GM21528 (cell line): ENCODE results near the gene PIK3R1.

Experiments used
- ATAC-seq: cut with Tn5 transposase; IDR thresholded peaks from one replicate; pipeline ENCODE4 v1.9.1; 2021; ENCODE audit warnings: mild to moderate bottlenecking, moderate library complexity; ENCODE audit not compliant: unreplicated experiment, low FRiP score

PIK3R1 gene

GRCh38 chr5:68288707-68289134, 73.2 kb downstream of the PIK3R1 start:
- peak; percentile 1 for ATAC-seq

DNA sequence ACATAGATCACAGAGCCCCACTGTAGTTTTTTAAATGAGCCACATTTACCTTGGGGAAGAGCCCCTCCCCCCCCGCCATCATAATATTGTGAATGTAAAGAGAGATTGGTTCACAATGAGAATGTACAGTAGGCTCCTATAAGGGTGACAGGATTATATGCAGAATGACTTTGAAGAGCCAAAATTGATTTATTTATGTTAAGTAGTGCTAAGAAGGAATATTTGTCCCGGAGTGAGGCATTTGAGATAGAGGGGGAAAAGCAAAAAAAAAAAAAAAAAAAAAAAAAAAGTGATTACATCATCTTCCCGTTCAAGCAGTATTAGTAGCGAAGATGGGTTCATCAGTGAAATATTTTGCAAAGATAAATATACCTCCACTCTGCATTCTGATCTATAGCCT, 73.9 kb downstream of the PIK3R1 start:
- ATAC-seq: no peak

GRCh38 chr5:68290260-68290674, 74.7 kb downstream of the PIK3R1 start:
- ATAC-seq: no peak

- ATAC-seq: no peak
Measured at GRCh38 chr5:68290847-68291246, 75.3 kb downstream of the PIK3R1 start.

- no peak for ATAC-seq
Measured at GRCh38 chr5:68292316-68292715, 76.8 kb downstream of the PIK3R1 start.

- ATAC-seq: no peak
Measured at GRCh38 chr5:68295772-68296171, 80.2 kb downstream of the PIK3R1 start.

DNA sequence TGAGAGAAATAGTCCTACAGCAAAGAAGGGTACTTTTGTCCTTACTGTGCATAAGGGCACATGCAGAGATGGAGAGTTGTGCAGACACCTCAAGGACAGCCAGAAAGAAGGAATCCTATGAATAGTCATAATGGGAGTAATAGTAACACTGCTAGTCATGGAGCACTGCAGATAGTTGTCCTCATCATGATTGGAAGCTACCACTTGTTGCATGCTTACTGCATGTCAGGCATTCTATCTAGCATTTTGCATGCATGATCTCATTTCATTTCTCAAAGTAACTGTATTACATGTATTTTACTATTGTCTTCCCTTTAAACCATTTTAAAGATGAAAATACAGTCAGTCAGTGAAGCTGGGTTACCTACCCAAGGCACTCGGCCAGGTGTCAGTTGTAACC, 81.3 kb downstream of the PIK3R1 start:
- ATAC-seq: no peak

- no peak for ATAC-seq
Measured at GRCh38 chr5:68297656-68298055, 82.1 kb downstream of the PIK3R1 start.

- no peak for ATAC-seq
Measured at GRCh38 chr5:68298479-68298878, 82.9 kb downstream of the PIK3R1 start.

GRCh38 chr5:68299105-68299504, 83.5 kb downstream of the PIK3R1 start:
- ATAC-seq: no peak

DNA sequence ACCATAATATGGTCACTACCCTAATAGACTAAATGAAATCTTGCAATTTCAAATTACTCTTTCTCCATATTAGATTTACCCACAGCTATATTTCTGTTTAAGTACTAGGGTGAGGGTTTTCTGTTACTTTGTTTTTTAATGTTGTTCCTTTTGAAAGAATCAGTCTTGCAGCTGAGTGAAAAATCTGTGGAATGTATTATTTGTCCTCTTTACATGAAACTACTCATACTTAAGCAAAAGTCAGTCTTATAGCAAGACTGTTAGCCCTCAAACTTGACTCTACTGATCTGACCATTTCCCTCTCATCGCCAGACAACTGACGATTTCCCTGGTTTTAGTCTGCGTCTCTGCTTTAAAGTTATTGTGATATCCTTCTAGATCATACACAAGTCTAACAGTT, 84.0 kb downstream of the PIK3R1 start:
- no peak for ATAC-seq

DNA sequence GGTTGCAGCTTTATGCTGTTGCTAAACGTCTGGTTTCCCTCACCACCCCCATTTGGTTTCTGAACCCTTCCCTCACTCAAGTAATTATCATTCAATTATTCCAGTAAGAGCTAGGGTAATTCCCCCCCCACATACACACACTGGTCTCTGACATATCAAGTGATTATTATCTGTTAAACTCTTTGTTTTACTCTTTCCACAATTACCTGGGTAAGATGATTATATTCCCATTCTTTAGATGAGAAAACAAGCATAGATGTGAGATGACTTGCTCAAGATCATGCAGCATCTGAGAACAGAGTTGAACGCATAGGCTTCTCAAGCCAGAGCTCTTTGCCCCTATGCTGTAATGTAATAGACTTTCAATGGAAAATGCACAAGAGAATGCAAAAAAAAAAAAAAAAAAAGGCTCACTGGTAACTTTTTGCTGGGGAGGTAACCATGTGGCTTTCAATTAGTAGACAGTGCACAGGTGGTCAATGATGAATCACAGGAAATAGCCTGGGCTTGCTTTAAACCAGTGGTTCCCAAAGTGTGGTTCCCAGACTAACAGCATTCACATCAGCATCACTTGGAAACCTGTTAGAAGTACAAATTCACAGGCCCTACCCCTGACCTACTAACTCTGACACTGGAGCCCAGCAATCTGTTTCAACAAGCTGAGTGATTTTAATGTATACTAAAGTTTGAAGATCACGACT, 87.6 kb downstream of the PIK3R1 start:
- peak; percentile 56 for ATAC-seq

DNA sequence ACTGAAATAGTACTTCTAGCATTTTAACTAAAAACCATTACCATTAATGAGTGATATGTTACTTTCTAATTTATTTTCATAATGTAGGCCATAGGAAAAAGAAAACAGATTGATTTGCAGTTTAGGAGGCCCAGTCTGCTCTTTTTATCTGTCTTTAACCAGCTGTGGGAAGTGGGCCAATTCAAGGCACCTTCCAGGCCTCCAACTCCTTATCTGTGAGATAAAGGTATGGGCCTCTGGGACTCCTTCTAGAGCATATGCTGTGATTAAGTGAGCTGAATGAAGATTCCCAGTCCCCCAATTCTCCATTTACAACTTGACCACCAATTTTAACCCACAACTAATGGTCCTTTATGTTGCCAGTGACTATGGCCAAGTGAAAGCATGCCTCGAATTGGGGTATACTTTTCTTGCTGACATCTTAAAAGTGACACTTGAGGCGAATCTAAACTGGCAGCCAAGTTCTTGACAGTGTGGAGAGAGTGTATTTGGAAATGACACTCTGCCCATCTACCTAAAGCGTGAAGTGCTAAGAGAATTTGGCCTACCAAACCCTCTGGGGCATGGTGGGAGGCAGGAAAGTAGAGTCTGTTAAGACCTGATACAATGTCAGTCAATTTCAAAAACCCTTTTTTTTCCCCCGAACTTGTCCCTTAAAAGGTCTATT, 88.3 kb downstream of the PIK3R1 start:
- peak; percentile 8 for ATAC-seq

GRCh38 chr5:68304421-68305052, 89.0 kb downstream of the PIK3R1 start:
- no peak for ATAC-seq

DNA sequence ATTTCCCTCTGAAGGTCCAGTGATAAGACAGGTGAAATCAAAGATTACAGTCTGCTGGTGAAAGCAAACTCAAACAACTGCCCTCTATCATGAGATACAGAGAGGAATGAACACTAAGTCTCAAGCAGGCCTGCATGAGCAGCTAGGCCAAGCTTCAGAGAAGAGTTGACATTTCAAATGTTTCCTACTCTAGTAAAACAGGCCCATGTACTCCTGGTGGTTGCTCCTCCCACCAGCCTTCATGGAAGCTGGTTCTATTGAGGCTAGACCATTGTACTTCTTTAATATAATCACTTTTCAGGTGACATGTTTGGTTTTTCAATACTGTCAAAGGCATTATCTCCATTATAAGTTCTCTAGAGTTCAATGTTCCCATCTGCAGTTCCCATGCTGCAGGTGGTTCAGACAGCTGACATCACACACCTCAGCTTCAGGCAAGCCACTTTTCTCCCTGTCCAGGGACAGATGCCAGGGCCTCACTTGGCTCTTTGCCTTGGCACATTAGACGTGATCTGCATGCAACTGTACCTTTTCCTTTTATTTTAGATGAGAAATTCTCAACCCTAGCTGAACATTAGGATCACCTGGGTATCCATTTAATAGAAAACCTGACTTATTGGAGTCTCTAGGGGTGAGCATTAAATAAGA, 89.8 kb downstream of the PIK3R1 start:
- ATAC-seq: no peak

DNA sequence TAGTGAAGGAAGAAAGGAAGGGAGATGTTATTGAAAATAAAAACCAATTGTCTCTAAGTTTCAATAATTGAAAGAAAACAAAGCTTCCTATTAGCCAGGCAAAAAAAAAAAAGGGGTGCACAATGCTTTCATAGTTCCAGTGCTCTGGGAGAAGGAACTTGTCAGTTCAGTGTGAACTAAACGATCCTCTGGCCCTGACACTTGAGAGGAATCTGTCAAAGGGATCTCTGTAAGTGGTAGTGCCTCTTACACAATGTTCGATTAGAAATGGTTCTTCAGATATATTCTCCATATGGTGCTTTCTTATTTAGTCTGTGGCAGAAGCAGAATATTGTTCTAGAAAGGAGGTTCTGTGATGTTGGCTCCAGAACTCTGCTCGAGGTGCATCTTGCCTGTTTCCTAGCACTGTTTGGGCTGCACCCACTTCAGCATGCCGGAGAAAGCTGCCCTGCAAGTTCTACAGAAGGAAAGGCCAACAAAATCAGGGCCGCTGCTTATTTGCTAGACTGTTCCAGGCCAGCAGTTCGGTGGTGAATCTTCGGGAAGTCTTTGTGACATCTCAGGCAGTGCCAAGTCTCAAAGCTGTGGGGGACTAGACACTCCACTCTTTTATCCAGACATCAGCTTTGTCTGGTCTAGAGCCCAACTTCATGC, 90.9 kb downstream of the PIK3R1 start:
- no peak for ATAC-seq

GRCh38 chr5:68313336-68313735, 97.8 kb downstream of the PIK3R1 start:
- ATAC-seq: no peak

GRCh38 chr5:68314465-68314864, 98.9 kb downstream of the PIK3R1 start:
- no peak for ATAC-seq

DNA sequence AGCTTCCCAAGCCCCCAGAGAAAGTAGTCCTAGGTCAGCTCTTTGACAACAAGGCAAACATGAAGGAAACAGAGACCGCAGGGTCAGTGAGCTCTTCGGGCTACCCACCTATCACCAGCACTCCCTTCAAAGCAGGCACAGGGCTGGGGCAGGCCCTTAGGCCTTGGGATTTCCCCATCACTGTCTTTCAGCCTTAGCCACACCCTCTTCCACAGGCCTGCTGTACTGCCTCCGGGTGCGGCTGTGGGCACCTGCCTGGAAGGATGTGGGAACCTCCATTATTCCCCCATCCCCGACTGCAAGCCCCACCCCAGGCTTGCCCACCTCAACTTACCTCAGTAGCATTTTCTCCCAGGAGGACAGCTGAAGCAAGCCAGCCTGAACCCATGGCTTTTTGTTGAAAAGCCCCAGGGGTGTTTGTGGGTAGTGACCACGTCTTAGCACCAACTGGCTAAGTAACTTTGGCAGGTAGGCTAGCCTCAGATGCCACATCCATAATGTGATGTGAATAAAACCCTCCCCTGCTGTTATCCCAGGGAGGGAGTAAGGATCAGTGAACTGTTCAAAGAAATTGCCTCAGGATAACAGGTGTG, 100.2 kb downstream of the PIK3R1 start:
- peak; percentile 88 for ATAC-seq

DNA sequence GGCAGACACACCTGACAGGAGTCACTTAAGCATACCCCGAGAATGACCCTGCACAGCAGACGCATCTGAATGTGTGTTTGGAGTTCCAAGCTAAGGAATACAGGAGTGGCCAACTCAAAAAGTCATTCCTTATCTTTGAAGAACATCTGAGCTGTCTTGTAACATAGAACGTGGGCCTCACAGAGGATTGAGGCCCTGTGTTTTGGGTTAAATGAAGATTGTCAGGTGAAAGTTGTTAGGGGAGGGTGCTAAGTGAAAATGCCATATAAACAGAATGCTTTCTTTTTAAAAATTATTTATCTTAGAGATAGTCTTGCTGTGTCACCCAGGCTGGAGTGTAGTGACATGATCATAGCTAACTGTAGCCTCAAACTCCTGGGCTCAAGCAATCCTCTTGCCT, 100.9 kb downstream of the PIK3R1 start:
- ATAC-seq: no peak
